Erythroblast (primary cell): ENCODE results near the gene RFNG.

ENCODE experiments used
- GATA1 ChIP-seq: IDR thresholded peaks from 2 replicates; pipeline ENCODE4 v1.6.1; 2011; ENCODE audit warnings: low read depth, mild to moderate bottlenecking, control low read depth, low read length, moderate library complexity
- POLR2A ChIP-seq: IDR thresholded peaks from 2 replicates; pipeline ENCODE4 v1.6.1; 2011; ENCODE audit warnings: mild to moderate bottlenecking, low read length

- no peak for TF ChIP-seq POLR2A
- TF ChIP-seq GATA1: no peak
Observed at GRCh38 chr17:82033359-82034085, 18.1 kb downstream of the RFNG start.
